ENCODE measurements around the gene RGS3. TPM values are rescaled to one million over a fixed set of nuclear protein-coding genes. Genes with fewer than 3 reads are reported as not detected.

The RGS3 gene
- total RNA-seq, 2 experiments from 2014 or later: 22.8 to 32.9 TPM

GRCh38 chr9:113514061-113514460 is 50.5 kb downstream of the RGS3 start:
- Histone ChIP-seq H3K4me1 (ENCODE audit: insufficient read depth, low read length, poor library complexity, severe bottlenecking) (peaks cover 51% of the 10 kb centered on the region), H3K4me3 (ENCODE audit: low read depth, low read length, poor library complexity, severe bottlenecking) (no peak overlapping the region), H3K9me3 (ENCODE audit: low read length) (no peaks in the 10 kb centered on the region), H3K4me2 (ENCODE audit: low read length) (no peak overlapping the region), H3K27ac (ENCODE audit: low read depth, low read length, poor library complexity, severe bottlenecking) (no peak overlapping the region), H3K9me2 (ENCODE audit: insufficient read depth, low read length) (no peaks in the 10 kb centered on the region), H4K20me1 (ENCODE audit: insufficient read depth, low read length) (no peaks in the 10 kb centered on the region), H3K79me2 (ENCODE audit: insufficient read depth, low read depth, low read length) (no peaks in the 10 kb centered on the region), H3K36me3 (ENCODE audit: insufficient read depth, low read length) (no peaks in the 10 kb centered on the region), H2AFZ (ENCODE audit: low read length) (no peak overlapping the region)
- no peak for DNase-seq (ENCODE audit: low spot score)
- TF ChIP-seq EZH2phosphoT487 (IDR thresholded peaks at IDR 0.05; ENCODE audit: borderline replicate concordance, low read depth, low read length): no peak
- TF ChIP-seq, protein P1, sequence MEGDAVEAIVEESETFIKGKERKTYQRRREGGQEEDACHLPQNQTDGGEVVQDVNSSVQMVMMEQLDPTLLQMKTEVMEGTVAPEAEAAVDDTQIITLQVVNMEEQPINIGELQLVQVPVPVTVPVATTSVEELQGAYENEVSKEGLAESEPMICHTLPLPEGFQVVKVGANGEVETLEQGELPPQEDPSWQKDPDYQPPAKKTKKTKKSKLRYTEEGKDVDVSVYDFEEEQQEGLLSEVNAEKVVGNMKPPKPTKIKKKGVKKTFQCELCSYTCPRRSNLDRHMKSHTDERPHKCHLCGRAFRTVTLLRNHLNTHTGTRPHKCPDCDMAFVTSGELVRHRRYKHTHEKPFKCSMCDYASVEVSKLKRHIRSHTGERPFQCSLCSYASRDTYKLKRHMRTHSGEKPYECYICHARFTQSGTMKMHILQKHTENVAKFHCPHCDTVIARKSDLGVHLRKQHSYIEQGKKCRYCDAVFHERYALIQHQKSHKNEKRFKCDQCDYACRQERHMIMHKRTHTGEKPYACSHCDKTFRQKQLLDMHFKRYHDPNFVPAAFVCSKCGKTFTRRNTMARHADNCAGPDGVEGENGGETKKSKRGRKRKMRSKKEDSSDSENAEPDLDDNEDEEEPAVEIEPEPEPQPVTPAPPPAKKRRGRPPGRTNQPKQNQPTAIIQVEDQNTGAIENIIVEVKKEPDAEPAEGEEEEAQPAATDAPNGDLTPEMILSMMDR (conservative IDR thresholded peaks at IDR 0.05; ENCODE audit: low read length): no peak
- ChIA-PET POLR2A (interaction anchor here (1.2 to 2.1 kb wide), 2 partner anchors 9 to 10 kb away, joined by 3 to 13 read pairs; no protein-coding TSS in a partner anchor), CTCF (ENCODE audit: unreplicated experiment) (no interaction called here)
- no TSS peak for BruUV-seq (replicated peaks)
- intact Hi-C loops (cut with micrococcal nuclease; ENCODE audit: unreplicated experiment): no loop called here

- TF ChIP-seq, protein P1 (conservative IDR thresholded peaks at IDR 0.05; ENCODE audit: low read length): no peak
- no peak for TF ChIP-seq EZH2phosphoT487 (IDR thresholded peaks at IDR 0.05; ENCODE audit: borderline replicate concordance, low read depth, low read length)
- CTCF ChIA-PET (ENCODE audit: unreplicated experiment): no interaction called here
- intact Hi-C loops (cut with micrococcal nuclease; ENCODE audit: unreplicated experiment): no loop called here
- no peaks in the 10 kb centered on the region for H3K79me2 ChIP-seq (ENCODE audit: insufficient read depth, low read depth, low read length)
- no peaks in the 10 kb centered on the region for H3K9me3 ChIP-seq (ENCODE audit: low read length)
- no peaks in the 10 kb centered on the region for H3K36me3 ChIP-seq (ENCODE audit: insufficient read depth, low read length)
- peaks cover 57% of the 10 kb centered on the region for H3K4me1 ChIP-seq (ENCODE audit: insufficient read depth, low read length, poor library complexity, severe bottlenecking)
- no peaks in the 10 kb centered on the region for H4K20me1 ChIP-seq (ENCODE audit: insufficient read depth, low read length)
- H3K27ac ChIP-seq (ENCODE audit: low read depth, low read length, poor library complexity, severe bottlenecking): no peak overlapping the region
- POLR2A ChIA-PET: interaction anchor here (0.7 kb wide), 1 partner anchor 9 kb away, joined by 3 read pairs; no protein-coding TSS in a partner anchor
- H3K4me3 ChIP-seq (ENCODE audit: low read depth, low read length, poor library complexity, severe bottlenecking): no peak overlapping the region
- no peak overlapping the region for H2AFZ ChIP-seq (ENCODE audit: low read length)
- no peaks in the 10 kb centered on the region for H3K9me2 ChIP-seq (ENCODE audit: insufficient read depth, low read length)
- no TSS peak for BruUV-seq (replicated peaks)
- H3K4me2 ChIP-seq (ENCODE audit: low read length): no peak overlapping the region
- no peak for DNase-seq (ENCODE audit: low spot score)
Measured at GRCh38 chr9:113514748-113515147, 51.2 kb downstream of the RGS3 start.

DNA sequence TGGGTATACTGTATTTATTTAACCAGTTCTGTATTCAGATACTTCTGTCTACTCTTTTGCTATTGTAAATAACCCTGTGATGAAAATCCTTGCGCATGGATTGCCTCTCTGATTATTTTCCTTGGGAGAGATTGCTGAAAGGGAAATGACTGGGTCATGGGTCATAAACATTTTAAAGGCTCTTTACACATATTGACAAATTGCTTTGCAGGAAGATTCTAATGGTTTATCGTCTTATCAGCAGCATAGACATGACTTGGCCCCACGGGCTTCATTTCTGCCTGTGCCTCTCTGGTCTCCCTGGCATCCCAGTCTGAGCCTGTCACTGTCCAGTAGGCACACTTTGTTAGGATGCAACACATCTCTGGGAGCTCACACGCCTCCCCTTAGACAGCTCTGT is 52.3 kb downstream of the RGS3 start:
- Histone ChIP-seq H4K20me1 (ENCODE audit: insufficient read depth, low read length) (no peaks in the 10 kb centered on the region), H3K36me3 (ENCODE audit: insufficient read depth, low read length) (no peaks in the 10 kb centered on the region), H3K4me1 (ENCODE audit: insufficient read depth, low read length, poor library complexity, severe bottlenecking) (peaks cover 68% of the 10 kb centered on the region), H3K4me2 (ENCODE audit: low read length) (no peak overlapping the region), H3K9me2 (ENCODE audit: insufficient read depth, low read length) (no peaks in the 10 kb centered on the region), H2AFZ (ENCODE audit: low read length) (no peak overlapping the region; the same call in 1 of the 2 replicates), H3K9me3 (ENCODE audit: low read length) (no peaks in the 10 kb centered on the region), H3K27ac (ENCODE audit: low read depth, low read length, poor library complexity, severe bottlenecking) (no peak overlapping the region), H3K79me2 (ENCODE audit: insufficient read depth, low read depth, low read length) (no peaks in the 10 kb centered on the region; the same call in 1 of the 2 replicates), H3K4me3 (ENCODE audit: low read depth, low read length, poor library complexity, severe bottlenecking) (no peak overlapping the region)
- DNase-seq (ENCODE audit: low spot score): no peak
- TF ChIP-seq, protein P1 (conservative IDR thresholded peaks at IDR 0.05; ENCODE audit: low read length): no peak
- no peak for TF ChIP-seq EZH2phosphoT487 (IDR thresholded peaks at IDR 0.05; ENCODE audit: borderline replicate concordance, low read depth, low read length)
- intact Hi-C loops (cut with micrococcal nuclease; ENCODE audit: unreplicated experiment): no loop called here
- BruUV-seq (replicated peaks): no TSS peak
- ChIA-PET CTCF (ENCODE audit: unreplicated experiment) (no interaction called here), POLR2A (interaction anchor here (1.0 to 3.9 kb wide), 4 partner anchors 59 to 119 kb away, joined by 3 to 44 read pairs (median 10); no protein-coding TSS in a partner anchor)
